Measurements from ENCODE around the gene RAD17.

GRCh38 chr5:69360442-69360841 lies 9.2 kb upstream of the RAD17 start:
- TF ChIP-seq, protein P1, sequence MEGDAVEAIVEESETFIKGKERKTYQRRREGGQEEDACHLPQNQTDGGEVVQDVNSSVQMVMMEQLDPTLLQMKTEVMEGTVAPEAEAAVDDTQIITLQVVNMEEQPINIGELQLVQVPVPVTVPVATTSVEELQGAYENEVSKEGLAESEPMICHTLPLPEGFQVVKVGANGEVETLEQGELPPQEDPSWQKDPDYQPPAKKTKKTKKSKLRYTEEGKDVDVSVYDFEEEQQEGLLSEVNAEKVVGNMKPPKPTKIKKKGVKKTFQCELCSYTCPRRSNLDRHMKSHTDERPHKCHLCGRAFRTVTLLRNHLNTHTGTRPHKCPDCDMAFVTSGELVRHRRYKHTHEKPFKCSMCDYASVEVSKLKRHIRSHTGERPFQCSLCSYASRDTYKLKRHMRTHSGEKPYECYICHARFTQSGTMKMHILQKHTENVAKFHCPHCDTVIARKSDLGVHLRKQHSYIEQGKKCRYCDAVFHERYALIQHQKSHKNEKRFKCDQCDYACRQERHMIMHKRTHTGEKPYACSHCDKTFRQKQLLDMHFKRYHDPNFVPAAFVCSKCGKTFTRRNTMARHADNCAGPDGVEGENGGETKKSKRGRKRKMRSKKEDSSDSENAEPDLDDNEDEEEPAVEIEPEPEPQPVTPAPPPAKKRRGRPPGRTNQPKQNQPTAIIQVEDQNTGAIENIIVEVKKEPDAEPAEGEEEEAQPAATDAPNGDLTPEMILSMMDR (IDR thresholded peaks at IDR 0.05): no peak
- TF ChIP-seq POLR2A (IDR thresholded peaks at IDR 0.05): no peak

All from heart left ventricle (tissue), 13 donors.